GM12892 (cell line): ENCODE results near the gene MMRN1.

Experiments
- POLR2AphosphoS5 ChIP-seq: IDR thresholded peaks from 2 replicates; pipeline ENCODE4 v1.6.1; 2011; ENCODE audit warnings: low read depth, low read length, control low read depth
- TAF1 ChIP-seq: IDR thresholded peaks from 2 replicates; pipeline ENCODE4 v1.6.1; 2011; ENCODE audit warnings: low read depth, mild to moderate bottlenecking, control low read depth, low read length, borderline replicate concordance

DNA sequence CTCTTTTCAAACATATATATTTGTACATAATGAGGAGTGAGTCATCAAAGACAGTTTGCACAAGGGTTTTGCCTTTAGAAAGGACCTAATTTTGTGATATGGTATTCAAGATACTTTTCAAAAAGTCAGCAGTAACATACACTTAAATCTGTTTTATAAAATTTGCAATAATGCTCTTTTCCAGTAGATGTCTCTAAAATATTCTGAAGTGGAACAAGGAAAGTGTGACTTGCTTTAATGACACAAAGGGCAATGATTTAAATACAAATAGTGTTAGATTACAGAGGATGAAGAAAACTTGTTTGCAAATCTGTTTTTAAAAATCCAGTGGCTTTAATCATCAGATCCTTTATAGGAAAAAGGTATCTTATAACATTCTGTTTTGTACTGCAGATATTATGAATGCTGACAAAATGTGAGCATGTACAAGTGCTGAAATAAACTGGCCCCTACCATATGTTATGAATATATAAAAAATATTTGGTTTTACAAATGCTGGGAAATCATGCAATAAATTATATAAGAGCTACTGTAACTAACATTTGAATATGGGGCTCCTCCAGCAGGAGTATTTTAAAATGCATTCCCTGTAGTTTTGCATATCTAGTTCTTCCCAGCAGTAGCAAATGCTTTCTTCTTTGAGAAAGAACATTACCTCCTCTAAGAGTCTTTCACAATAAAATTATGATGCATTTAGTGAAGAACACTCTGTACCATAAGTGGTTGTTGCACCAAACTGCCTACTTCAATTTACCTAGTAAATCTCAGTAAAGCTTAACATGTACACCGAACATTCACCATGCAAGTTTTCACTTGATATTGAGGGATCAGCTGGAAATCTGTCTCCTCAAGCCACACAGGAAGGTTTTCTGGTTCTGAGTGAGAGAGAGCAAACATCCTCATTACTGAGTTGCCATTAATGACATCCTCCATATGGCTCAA is 20.2 kb downstream of the MMRN1 start:
- no peak for TF ChIP-seq POLR2AphosphoS5
- no peak for TF ChIP-seq TAF1
